ENCODE data around the gene PIWIL1.

The PIWIL1 gene

DNA sequence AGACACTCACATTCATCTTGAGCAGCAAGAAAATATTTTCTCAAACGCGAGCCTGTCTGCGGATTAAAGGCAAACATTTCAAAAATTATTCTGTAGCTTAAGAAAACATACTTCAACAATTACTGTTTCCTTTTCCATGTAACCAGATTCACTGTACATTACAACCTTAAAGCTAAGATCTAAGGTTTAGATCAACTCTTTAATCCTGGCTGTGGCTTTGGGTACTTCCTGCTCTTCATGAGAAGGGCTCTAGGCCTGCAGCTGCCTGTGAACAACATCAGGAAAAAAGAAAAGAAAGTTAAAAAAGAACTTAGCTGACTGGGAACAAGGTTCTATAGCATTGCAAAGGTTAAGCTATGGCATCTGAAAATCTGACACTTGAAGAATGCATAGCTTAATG is 21.4 kb upstream of the PIWIL1 start:
- DNase-seq (ENCODE audit: low read depth, low spot score): no peak
- in situ Hi-C loops (cut with HindIII; ENCODE audit: low sequenced_read_pairs): no loop called here
- H3K4me3 ChIP-seq (ENCODE audit: low read depth, low read length): no peak overlapping the region
- TF ChIP-seq, protein P1, sequence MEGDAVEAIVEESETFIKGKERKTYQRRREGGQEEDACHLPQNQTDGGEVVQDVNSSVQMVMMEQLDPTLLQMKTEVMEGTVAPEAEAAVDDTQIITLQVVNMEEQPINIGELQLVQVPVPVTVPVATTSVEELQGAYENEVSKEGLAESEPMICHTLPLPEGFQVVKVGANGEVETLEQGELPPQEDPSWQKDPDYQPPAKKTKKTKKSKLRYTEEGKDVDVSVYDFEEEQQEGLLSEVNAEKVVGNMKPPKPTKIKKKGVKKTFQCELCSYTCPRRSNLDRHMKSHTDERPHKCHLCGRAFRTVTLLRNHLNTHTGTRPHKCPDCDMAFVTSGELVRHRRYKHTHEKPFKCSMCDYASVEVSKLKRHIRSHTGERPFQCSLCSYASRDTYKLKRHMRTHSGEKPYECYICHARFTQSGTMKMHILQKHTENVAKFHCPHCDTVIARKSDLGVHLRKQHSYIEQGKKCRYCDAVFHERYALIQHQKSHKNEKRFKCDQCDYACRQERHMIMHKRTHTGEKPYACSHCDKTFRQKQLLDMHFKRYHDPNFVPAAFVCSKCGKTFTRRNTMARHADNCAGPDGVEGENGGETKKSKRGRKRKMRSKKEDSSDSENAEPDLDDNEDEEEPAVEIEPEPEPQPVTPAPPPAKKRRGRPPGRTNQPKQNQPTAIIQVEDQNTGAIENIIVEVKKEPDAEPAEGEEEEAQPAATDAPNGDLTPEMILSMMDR (IDR thresholded peaks at IDR 0.05; ENCODE audit: low read depth, low read length): no peak

DNA sequence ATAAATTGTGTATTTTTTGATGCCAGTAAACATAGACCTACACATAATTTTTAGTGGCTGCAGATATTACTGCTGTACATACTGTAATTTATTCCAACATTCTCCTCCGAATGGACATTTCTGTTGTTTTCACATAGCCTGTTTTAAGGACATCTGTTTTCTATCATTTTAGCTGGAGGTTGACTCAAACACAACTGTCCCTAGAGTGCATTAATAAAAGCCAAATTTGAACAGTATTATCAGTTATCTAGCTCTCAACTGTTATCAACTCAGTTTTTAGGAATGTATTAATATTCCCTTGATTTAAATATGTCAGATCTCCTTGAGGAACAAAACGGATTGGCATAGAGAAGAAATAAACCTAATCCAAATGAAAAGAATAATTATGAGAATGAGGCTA is 17.2 kb upstream of the PIWIL1 start:
- TF ChIP-seq, protein P1 (IDR thresholded peaks at IDR 0.05; ENCODE audit: low read depth, low read length): no peak
- in situ Hi-C loops (cut with HindIII; ENCODE audit: low sequenced_read_pairs): no loop called here
- no peak for DNase-seq (ENCODE audit: low read depth, low spot score)
- no peak overlapping the region for H3K4me3 ChIP-seq (ENCODE audit: low read depth, low read length)

DNA sequence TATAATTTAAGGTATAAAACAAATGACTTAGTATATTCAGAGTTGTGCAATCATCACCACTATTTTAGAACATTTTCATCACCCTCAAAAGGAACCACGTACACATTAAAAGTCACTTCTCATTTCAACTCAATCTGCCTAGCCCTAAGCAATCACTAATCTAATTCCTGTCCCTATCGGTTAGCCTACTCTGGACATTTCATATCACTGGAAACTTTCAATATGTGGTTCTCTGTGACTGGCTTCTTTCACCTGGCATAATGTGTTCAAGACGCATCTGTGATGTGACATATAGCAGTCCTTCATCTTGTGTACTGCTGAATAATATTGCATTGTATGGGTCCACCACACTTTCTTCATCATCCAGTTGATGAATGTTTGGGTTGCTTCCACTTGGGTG is 15.4 kb upstream of the PIWIL1 start:
- in situ Hi-C loops (cut with HindIII; ENCODE audit: low sequenced_read_pairs): no loop called here

DNA sequence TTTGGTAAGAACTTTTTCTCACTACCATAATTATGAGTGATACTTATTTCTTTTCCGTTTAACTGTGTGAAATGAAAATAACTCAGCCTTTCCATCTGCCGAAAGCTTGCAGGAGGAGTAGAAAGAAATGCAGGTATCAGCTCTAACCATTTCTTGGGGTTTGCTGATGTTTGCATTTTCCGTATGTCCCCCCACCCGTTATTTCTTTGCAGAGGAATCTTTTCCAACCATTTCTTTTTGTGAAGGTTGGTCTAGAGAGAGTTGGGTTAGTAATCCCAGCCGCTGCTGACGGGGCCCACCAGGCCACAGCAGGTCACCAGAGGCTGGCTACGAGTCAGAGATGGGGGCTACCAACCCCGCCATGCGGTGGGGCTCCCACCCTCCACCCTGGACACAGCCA is 7.0 kb upstream of the PIWIL1 start:
- H3K4me3 ChIP-seq (ENCODE audit: low read depth, low read length): no peak overlapping the region
- in situ Hi-C loops (cut with HindIII; ENCODE audit: low sequenced_read_pairs): no loop called here
- no peak for DNase-seq (ENCODE audit: low read depth, low spot score)
- TF ChIP-seq, protein P1 (IDR thresholded peaks at IDR 0.05; ENCODE audit: low read depth, low read length): no peak

More for the DNA sequence above, 15.4 kb upstream of the PIWIL1 start:
- H3K4me3 ChIP-seq (ENCODE audit: low read depth, low read length): no peak overlapping the region
- DNase-seq (ENCODE audit: low read depth, low spot score): no peak
- TF ChIP-seq, protein P1 (IDR thresholded peaks at IDR 0.05; ENCODE audit: low read depth, low read length): no peak

DNA sequence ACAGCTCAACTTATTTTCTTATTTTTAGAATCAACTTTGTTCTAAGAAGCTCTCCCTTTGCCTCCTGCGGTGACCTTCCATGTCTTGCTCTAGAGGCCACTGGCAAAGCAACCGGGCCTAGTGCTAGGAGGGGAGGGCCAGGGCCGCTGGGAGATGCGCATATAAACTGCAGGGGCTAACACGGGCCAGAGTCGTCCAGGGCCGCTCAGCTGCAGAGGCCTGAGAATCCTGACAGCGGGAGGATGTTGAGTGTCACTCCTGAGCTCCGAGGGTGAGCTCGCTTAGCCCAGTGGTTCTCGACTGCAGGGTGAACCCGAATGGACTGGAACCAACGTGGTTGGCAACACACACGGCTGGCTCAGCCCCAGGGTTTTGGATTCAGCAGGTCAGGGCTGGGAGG is 6.5 kb upstream of the PIWIL1 start:
- TF ChIP-seq, protein P1 (IDR thresholded peaks at IDR 0.05; ENCODE audit: low read depth, low read length): no peak
- in situ Hi-C loops (cut with HindIII; ENCODE audit: low sequenced_read_pairs): no loop called here
- DNase-seq (ENCODE audit: low read depth, low spot score): no peak
- H3K4me3 ChIP-seq (ENCODE audit: low read depth, low read length): no peak overlapping the region

DNA sequence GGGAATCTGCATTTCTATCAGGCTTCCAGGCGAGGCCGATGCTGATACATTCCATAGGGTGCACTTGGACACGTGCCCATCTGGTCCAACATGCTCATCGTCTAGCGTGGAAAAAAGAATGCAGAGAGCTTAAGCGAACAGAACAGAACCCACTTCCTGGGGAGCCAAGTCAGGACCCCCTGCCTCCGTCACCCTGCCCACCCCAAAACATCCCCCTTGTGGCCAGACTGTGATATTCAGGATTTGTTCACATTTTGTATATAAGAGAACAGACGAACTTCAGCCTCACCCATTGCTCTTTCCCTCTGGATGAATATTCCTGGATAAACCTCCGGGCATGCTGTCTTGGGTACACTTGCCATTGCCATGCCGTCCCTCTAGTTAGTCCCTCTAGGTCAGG is 4.3 kb upstream of the PIWIL1 start:
- in situ Hi-C loops (cut with HindIII; ENCODE audit: low sequenced_read_pairs): no loop called here
- TF ChIP-seq, protein P1 (IDR thresholded peaks at IDR 0.05; ENCODE audit: low read depth, low read length): no peak
- DNase-seq (ENCODE audit: low read depth, low spot score): no peak
- H3K4me3 ChIP-seq (ENCODE audit: low read depth, low read length): no peak overlapping the region

DNA sequence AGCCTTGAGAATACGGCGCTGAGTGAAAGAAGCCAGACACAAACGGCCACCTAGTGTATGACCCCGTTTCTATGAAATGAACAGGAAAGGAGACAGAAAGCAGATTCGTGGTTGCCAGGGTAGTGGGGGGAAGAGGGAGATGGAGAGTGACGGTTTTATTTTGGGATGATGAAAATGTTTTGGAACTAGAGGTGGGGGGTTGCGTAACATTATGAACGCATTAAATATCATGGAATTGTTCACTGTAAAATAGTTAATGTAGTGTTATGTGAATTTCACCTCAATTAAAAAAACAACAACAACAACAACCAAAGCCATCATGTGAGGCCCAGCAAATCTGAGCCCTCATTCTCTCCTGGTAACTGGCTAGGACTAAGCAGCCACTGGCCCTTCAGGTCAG is 3.3 kb upstream of the PIWIL1 start:
- DNase-seq (ENCODE audit: low read depth, low spot score): no peak
- no peak overlapping the region for H3K4me3 ChIP-seq (ENCODE audit: low read depth, low read length)
- TF ChIP-seq, protein P1 (IDR thresholded peaks at IDR 0.05; ENCODE audit: low read depth, low read length): no peak
- in situ Hi-C loops (cut with HindIII; ENCODE audit: low sequenced_read_pairs): no loop called here
